Fibroblast of pulmonary artery (primary cell): ENCODE data around the gene SMIM21.

Source experiments
- DNase-seq: peaks from one replicate; pipeline ENCODE4 v3.0.0-alpha.2; 2010; ENCODE audit warnings: low read depth
- H3K4me3 ChIP-seq: replicated peaks from 2 replicates; pipeline ENCODE4 v1.5.1; 2011; ENCODE audit warnings: low read depth, mild to moderate bottlenecking, control low read depth, low read length, moderate library complexity
- CTCF ChIP-seq: IDR thresholded peaks from 2 replicates; pipeline ENCODE4 v1.5.1; 2011; ENCODE audit warnings: mild to moderate bottlenecking, control low read depth, low read length, inconsistent platforms; ENCODE audit errors: missing control alignments

Gene SMIM21

GRCh38 chr18:75454022-75454795, 26.7 kb upstream of the SMIM21 start:
- H3K4me3 ChIP-seq: no peak overlapping the region
- TF ChIP-seq CTCF: no peak

GRCh38 chr18:75450906-75451305, 23.4 kb upstream of the SMIM21 start:
- no peak overlapping the region for H3K4me3 ChIP-seq
- TF ChIP-seq CTCF: no peak
- DNase-seq: no peak

More at GRCh38 chr18:75454022-75454795, 26.7 kb upstream of the SMIM21 start:
- no peak for DNase-seq

GRCh38 chr18:75441896-75442295, 14.4 kb upstream of the SMIM21 start:
- DNase-seq: no peak
- no peak for TF ChIP-seq CTCF
- no peak overlapping the region for H3K4me3 ChIP-seq

- no peak for DNase-seq
- H3K4me3 ChIP-seq: no peak overlapping the region
- no peak for TF ChIP-seq CTCF
Measured at GRCh38 chr18:75439348-75439747, 11.8 kb upstream of the SMIM21 start.

GRCh38 chr18:75438891-75439290, 11.4 kb upstream of the SMIM21 start:
- no peak for DNase-seq
- no peak for TF ChIP-seq CTCF
- no peak overlapping the region for H3K4me3 ChIP-seq

DNA sequence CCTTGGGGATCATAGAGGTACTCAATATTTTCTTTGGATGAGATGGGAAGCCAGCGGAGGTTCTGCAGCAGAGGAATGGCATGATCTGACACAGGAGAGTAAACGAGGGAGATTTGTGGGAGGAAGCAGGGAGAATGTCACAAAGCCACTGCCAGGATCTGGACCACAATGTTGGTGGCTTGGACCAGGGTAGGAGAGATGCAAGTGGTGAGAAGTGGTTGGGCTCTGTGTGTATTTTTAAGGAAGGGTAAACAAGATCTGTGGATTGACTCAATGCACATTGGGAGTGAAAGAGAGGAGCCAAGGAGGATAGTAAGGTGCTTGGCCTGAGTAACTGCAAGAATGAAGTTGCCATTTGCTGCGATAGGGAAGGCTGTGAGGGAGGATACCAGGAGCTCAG, 10.5 kb upstream of the SMIM21 start:
- no peak overlapping the region for H3K4me3 ChIP-seq
- DNase-seq: no peak
- no peak for TF ChIP-seq CTCF

DNA sequence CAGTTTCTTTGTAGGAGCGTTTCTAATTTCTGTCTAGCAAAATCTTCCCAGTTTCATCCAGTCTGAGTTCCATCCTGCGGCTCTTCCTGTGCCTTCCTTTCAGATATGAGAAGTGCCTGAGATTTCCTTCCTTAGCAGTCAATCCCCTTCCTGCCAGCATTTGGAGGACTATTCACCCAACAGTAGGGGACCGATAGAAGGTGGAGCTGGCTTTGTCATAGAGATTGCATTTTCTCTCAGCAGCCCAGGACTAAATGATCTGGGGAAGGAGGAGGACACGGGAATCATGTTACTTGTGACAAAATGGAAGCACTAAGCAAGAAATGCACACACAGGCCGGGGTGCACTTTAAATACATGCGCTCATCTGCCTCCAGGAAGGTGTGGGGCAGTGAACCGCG, 5.6 kb upstream of the SMIM21 start:
- no peak for DNase-seq
- TF ChIP-seq CTCF: no peak
- no peak overlapping the region for H3K4me3 ChIP-seq
